Skin epidermis (tissue), 12 donors: ENCODE data around the gene BAIAP3.

ENCODE experiments used
- H3K27ac ChIP-seq, 21 experiments: fragments of 200-600 bp; sonication (generic) in 11 of 21; one replicate each; pipeline ENCODE4 v1.5.0; 2020; ENCODE audit warnings: mild to moderate bottlenecking in 3 of 21, inconsistent platforms in 2 of 21, moderate library complexity in 2 of 21
- H3K4me3 ChIP-seq, 7 experiments: fragments of 200-600 bp; sonication (generic) in 2 of 7; one replicate each; pipeline ENCODE4 v1.5.0; 2020; ENCODE audit warnings: inconsistent platforms in 2 of 7, mild to moderate bottlenecking in 2 of 7, moderate library complexity in 1 of 7

Gene BAIAP3

GRCh38 chr16:1330260-1330914 is 3.1 kb upstream of the BAIAP3 start:
- no peak overlapping the region for H3K27ac ChIP-seq
- no peak overlapping the region for H3K4me3 ChIP-seq

DNA sequence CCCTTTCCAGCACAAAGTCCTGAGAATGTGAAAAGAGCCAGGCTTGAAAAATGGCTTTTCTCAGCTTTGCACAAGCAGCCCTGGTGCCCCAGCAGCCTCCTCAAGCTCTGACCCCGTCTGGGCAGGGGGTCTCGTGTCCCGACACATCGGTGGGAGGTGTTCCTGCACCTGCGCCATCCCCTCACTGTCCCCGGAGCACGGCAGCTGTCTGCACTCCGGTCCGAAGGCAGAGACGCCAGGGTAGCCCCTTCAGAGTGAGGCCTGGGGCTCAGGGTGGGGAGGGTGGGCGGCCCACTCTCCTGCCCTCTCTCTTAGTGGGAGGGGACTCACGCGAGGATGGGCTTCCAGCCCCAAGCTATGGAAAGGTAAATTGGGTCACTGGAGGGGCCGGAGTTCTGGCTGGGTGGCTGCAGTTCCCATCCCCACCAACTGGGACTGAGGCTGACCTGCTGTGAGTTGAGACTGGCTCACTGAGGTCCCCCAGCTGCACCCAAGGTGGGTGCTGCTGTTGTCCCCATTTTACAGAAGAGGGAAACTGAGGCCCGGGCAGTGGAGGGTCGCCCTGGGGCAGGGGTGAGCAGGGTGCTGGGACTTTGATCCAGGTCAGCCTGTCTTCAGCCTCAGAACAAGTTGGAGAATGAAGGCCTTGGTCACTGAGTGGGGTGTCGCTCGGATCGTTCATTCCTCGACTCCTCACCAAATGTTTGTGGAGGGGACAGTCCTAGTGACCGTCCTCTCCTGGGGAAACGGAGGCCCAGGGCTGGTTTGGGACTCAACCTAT is 2.3 kb upstream of the BAIAP3 start:
- H3K4me3 ChIP-seq, result peak overlapping the region in 2 of 7 experiments; percentile 3 to 11
- H3K27ac ChIP-seq, result peak overlapping the region in 4 of 21 experiments; percentile 40 to 62 (median 46)

- Histone ChIP-seq H3K4me3 (peak overlapping the region in 2 of 7 experiments; percentile 11 to 29), H3K27ac (peak overlapping the region in 4 of 21 experiments; percentile 40 to 62 (median 46))
Measured at GRCh38 chr16:1331712-1332617, 1.5 kb upstream of the BAIAP3 start.

GRCh38 chr16:1332618-1333148 is 762 bp upstream of the BAIAP3 start:
- Histone ChIP-seq H3K27ac (peak overlapping the region in 2 of 21 experiments; percentile 35 to 40), H3K4me3 (peak overlapping the region in 2 of 7 experiments; percentile 17 to 29)

DNA sequence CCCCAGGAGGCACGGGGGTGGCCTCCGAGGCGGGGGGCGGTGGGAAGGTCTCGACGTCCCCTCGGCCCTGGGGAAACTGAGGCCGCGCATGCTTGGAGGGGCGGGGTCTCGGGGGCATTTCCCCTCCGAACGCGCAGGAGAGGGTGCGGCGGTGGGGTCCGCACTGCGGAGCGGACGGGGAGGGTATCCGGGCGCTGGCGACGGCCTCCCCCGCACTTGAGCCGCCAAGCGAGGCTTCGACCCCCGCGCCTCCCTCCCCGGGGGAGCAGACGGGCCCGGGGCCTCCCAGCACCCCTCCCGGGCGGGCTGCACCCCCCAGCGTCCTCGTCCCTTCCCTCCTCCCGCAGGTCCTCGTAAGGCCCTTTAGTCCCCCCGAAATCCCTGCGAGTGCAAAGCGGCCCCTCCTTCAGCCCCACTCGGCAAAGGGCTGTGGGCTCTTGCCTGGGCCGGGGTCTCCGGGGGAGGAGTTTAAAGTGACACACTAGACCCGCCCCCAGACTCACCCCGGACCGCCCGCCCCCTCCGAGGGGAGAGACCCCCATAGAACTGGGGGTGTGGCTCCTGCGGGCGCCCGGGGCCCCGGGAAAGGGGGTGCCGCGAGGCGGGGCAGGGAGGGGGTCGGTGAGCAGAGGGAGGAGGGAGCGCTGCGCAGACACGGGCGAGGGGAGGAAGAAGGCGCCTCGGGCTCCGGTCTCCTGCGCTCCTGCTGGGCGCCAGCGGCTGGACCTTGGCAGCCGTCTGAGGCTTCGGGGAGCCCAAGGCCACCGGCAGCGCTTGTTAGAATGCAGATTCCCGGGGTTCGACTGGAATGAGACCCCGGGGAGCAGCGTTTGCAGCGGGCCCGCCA is 632 bp downstream of the BAIAP3 start:
- H3K27ac ChIP-seq, result no peak overlapping the region
- H3K4me3 ChIP-seq, result peak overlapping the region in 4 of 7 experiments; percentile 17 to 29 (median 22)

DNA sequence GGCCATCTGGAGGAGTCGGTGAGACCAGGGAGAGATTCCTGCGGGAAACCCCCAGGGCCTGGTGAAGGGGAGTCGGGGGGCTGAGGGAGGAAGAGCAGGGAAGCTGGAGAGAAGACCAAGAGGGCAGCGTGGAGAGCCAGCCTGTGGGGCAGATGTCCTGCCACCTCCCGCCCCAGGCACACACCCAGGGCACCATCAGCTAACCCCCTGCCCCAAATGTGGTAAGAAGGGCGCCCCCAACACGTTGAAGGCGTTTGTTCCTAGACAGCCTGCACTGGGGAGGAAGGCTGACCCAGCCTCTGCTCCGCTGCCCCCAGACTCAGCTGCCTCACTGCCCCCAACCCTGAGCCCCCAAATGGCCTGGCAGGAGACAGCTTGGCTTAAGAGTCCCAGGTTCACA is 1.3 kb downstream of the BAIAP3 start:
- no peak overlapping the region for H3K4me3 ChIP-seq

DNA sequence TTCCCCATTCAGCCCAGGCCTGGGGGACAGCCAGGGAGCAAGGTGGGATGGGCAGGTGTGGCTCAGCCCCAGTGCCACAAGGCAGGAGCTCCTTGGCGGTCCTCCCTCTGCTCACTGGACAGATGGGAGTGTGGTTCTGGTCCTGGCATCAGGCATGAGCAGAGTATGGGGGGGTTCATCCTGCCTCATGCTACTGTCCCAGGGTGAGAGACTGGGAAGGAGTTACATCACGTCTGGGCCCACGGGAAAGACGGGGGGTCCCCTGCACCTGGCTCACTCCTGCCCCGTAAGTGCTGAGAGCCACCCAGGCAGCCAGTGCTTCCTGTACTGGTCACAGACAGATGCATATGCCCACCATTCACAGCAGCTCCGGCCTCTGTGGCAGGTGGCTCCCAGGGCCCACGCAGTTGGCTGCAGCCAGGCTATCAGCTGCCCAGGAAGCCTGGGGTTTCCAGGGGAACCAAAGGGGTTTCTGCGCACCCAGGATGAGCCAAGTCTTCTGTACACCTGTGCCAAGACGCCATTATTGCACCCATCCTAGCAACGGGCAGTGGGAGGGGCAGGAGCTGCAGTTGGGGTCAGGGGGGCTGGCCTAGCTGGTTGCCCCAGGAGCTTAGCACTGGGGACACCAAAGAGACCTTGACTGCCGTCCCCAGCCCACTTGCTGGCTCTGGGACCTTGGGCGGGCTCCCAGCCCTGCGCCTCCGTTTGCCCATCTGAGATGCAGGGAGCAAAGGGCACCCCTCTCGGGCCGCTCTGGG is 1.9 kb downstream of the BAIAP3 start:
- no peak overlapping the region for H3K4me3 ChIP-seq
- no peak overlapping the region for H3K27ac ChIP-seq

More for the DNA sequence above, 1.3 kb downstream of the BAIAP3 start:
- H3K27ac ChIP-seq, result no peak overlapping the region

DNA sequence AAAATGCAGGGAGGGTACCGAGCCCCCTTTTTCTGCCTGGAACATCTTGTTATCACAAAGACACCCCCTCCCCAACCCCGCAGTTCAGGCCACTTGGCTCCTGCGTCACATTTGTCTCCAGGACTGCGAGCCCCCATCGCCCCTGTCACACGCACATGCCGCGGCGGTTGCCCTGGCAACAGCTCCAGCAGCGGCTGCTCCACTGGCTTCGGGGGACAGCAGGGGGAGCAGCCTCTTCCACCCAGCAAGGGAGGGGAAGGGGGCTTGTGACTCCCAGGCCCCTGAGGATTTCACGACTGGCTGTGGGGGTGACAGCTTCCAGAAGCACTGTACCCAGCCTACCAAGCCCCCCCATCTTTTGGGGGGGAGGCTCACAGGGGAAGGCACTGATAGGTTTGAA is 2.6 kb downstream of the BAIAP3 start:
- H3K27ac ChIP-seq, result no peak overlapping the region
- H3K4me3 ChIP-seq, result no peak overlapping the region

DNA sequence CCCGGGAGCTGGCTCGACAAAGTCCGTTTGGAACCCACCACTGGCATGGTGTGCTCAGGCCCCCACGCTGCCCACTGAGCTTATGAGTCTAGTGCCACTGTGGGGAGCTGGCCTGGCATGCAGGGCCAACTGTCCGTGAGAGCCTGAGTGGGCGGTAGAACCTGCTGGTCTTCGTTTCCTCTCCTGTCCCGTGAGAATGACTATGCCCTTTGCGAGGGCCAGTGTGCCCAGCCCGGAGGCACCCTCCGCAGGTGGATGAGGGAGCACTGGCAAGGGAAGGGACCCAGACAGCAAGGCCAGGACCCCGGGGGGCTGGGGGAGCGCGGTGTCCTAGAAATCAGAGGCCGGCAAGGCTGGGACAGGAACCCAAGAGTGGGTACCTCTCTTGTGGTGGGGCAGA is 3.2 kb downstream of the BAIAP3 start:
- H3K27ac ChIP-seq, result no peak overlapping the region
- H3K4me3 ChIP-seq, result no peak overlapping the region

DNA sequence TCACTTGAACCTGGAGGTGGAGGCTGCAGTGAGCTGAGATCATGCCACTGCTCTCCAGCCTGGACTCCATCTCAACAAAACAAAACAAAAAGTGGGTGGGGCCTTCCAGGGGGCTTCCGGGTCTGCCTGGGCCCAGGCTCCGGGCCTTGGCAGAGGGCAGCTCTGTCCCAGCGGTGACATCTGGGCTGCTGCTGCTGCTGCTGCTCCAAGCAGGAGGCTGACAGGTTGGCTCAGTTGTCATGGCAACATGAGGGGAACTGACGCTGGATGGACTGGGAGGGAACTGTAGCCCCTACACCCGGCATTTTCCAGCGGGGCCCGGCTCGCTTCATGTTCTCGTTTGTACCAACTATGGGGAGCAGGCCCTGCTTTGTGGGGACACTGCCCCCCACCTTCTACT is 4.0 kb downstream of the BAIAP3 start:
- Histone ChIP-seq H3K4me3 (no peak overlapping the region), H3K27ac (no peak overlapping the region)

DNA sequence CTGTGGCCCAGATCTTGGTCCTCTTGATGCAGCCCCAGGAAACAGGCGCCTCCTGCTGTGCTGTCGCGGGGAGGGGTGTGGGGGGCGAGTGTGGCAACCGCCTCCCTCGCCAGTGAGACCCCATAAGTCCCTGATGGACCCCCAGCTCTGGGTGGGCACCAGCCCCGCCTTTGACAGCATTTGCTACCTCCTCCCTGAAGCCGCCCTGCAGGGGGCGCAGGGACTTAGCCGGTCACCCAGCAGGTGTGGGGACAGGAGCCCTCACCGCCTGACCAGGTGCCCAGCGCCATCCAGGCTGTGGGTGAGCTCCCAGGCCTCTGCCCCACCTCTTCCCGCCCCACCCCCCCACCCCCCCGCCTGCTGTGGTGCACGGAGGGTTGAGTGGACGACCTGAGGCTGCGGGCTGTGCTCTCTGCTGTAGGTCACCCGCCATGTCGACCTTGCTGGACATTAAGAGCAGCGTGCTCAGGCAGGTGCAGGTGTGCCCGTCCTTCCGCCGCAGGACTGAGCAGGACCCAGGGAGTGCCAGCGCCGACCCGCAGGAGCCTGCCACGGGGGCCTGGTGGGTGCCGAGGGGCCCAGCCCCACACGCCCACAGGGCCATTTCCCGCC is 4.8 kb downstream of the BAIAP3 start:
- Histone ChIP-seq H3K4me3 (no peak overlapping the region), H3K27ac (no peak overlapping the region)

- Histone ChIP-seq H3K27ac (no peak overlapping the region), H3K4me3 (no peak overlapping the region)
Measured at GRCh38 chr16:1338855-1339675, 5.6 kb downstream of the BAIAP3 start.

- Histone ChIP-seq H3K27ac (no peak overlapping the region), H3K4me3 (no peak overlapping the region)
Measured at GRCh38 chr16:1340730-1341494, 7.5 kb downstream of the BAIAP3 start.

- Histone ChIP-seq H3K27ac (peak overlapping the region in 1 of 21 experiments; percentile 42), H3K4me3 (no peak overlapping the region)
Measured at GRCh38 chr16:1341495-1342420, 8.3 kb downstream of the BAIAP3 start.
